GM23248 (cell line): ENCODE results near the gene SDR9C7.

ENCODE experiments used
- EZH2 ChIP-seq: fragments of 200-600 bp; sonication (generic); IDR thresholded peaks from 2 replicates; pipeline ENCODE4 v1.6.1; 2018; ENCODE audit warnings: antibody characterized with exemption, mild to moderate bottlenecking; ENCODE audit not compliant: insufficient read depth, poor library complexity, severe bottlenecking
- EZH2phosphoT487 ChIP-seq: fragments of 200-600 bp; sonication (generic); IDR thresholded peaks from 2 replicates; pipeline ENCODE4 v1.6.1; 2018; ENCODE audit warnings: antibody characterized with exemption, moderate library complexity, mild to moderate bottlenecking, low read depth; ENCODE audit not compliant: insufficient read depth

GRCh38 chr12:56885316-56885715 is 48.9 kb downstream of the SDR9C7 start:
- no peak for TF ChIP-seq EZH2
- no peak for TF ChIP-seq EZH2phosphoT487
